Activated T-helper 2 cell treated with anti-CD3 and anti-CD28 coated beads, Interferon-gamma antibody, Interleukin-2, Interleukin-4, amounts not matched to agents 10 μg/mL and 5 μg/mL and 100 μg/mL, durations not matched to agents 14 hours and 24 hours and 36 hours (primary cell): ENCODE measurements around the gene FAM83C. TPM values are rescaled to one million over a fixed set of nuclear protein-coding genes. Genes with fewer than 3 reads are reported as not detected.
"Not testable (repeated sequence)": the region's sequence is repeated elsewhere in the genome, so short reads cannot be mapped to it uniquely, and the experiment has no call there.

Experiments used
- DNase-seq: peaks from one replicate; pipeline ENCODE4 v3.0.0; 2021; ENCODE audit warnings: low spot score
- H3K27ac Mint-ChIP-seq: one replicate; pipeline ENCODE4 v1.8.0; 2021; ENCODE audit warnings: mixed read lengths
- H3K27me3 Mint-ChIP-seq: one replicate; pipeline ENCODE4 v1.8.0; 2021; ENCODE audit warnings: low read depth, mixed read lengths
- H3K36me3 Mint-ChIP-seq: one replicate; pipeline ENCODE4 v1.8.0; 2021; ENCODE audit warnings: low read depth, mixed read lengths
- H3K4me1 Mint-ChIP-seq: one replicate; pipeline ENCODE4 v1.8.0; 2021; ENCODE audit warnings: low read depth, mixed read lengths
- H3K4me3 Mint-ChIP-seq: one replicate; pipeline ENCODE4 v1.8.0; 2021; ENCODE audit warnings: low read depth, mild to moderate bottlenecking, moderate library complexity, mixed read lengths
- H3K9me3 Mint-ChIP-seq: one replicate; pipeline ENCODE4 v1.8.0; 2021; ENCODE audit warnings: mixed read lengths
- intact Hi-C: fragments of 100-400 bp; cut with micrococcal nuclease; formaldehyde crosslinking; loops from one replicate; pipeline ENCODE4 v1.15.1; 2023
- total RNA-seq: library from RNA; stranded (reverse); gene quantifications from 2 replicates; pipeline ENCODE4 v1.2.3, GENCODE V29; 2022

Gene FAM83C
- total RNA-seq, 1 donor from 2014 or later = not detected

DNA sequence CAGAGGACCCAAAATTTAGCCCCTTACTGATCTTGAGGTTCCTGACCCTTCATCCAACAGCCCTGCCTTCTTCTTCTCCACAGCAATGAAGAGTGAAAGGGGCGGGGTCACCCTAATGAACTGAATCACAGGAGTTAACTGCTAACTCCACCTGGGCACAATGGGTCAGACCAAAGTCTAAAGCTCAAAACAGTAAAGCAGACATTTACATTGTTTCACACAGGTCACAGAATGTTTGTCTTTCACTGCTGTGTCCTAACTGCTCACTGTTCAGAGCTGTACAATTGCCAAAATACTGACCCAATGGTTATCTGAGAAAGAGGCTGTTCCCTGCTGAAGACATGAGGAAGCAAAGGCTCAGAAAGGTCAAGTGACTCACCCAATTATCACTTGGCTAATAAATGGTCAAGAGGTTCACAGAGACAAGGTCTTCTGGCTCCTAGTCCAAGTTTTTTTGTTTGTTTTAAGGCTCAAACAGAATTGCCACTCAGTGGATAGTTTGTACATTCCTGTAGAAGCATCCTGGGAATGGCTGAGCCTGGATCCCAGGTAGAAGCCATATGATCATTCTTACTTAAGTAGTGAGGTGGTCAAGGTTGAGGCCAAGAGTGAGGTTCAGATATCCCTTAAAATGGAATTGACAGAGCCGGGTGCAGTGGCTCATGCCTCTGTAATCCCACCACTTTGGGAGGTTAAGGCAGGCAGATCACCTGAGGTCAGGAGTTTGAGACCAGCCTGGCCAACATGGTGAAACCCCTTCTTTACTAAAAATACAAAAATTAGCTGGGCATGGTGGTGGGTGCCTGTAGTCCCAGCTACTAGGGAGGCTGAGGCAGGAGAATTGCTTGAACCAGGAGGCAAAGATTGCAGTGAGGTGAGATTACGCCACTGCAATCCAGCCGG lies 35.1 kb upstream of the FAM83C start:
- Mint-ChIP-seq H3K27ac (no peak overlapping the region), H3K27me3 (no peaks in the 10 kb centered on the region), H3K36me3 (peaks cover 12% of the 10 kb centered on the region), H3K9me3 (no peaks in the 10 kb centered on the region), H3K4me1 (peaks cover 36% of the 10 kb centered on the region), H3K4me3 (no peak overlapping the region)
- no peak for DNase-seq
- intact Hi-C loops = no loop called here

DNA sequence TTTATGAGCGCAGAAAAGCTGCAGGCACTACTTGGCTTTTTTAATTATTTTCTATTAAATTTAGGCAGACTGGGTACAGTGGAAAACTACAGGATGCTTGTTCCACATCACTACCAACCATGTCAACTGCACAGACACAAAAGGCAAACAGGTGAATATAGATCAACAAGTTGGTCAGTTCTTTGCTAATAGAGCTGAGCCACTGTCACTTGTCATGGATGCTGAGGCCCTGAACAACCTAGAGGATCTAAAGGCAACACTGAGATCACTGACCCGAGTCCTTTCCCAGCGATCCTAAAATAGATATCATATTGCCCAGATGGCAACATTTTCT lies 34.5 kb upstream of the FAM83C start:
- intact Hi-C loops = no loop called here
- Mint-ChIP-seq H3K27ac (no peak overlapping the region), H3K4me1 (peaks cover 36% of the 10 kb centered on the region), H3K27me3 (no peaks in the 10 kb centered on the region), H3K4me3 (no peak overlapping the region), H3K9me3 (no peaks in the 10 kb centered on the region), H3K36me3 (peaks cover 12% of the 10 kb centered on the region)
- DNase-seq = no peak

DNA sequence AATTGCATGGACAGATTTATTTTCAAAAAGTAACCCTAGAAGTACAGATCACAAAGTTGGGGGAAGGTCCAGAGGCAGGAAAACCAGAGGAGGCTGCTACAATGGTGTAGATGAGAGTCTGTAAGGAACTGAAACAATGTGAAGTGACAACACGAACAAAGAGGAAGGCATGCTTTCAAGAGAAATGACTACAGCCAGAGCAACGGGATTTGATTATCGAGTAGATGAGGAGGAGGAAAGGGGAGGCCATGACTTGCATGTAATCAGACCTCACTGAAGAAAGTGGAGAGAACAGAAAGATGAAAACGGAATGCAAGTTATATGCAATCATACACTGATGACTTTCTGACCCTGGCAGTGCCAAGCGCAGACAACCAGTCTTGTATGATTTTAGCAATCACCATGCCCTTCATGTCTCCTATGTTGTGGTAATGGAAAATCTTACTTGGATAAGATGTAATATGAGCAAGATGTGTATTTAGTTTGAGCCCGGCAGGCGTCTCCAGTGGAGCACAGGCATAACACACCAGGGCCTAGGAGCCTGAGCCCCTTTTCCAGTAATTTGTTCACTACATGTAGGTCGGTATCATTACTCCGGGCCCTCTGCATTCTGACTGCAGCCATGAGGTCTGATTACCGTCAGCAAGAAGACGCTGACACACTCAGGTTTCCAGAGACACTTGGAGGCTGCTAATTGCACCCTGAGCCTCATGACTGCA lies 34.0 kb upstream of the FAM83C start:
- Mint-ChIP-seq H3K36me3 (peaks cover 12% of the 10 kb centered on the region), H3K27ac (peak overlapping the region; percentile 8), H3K4me1 (peaks cover 33% of the 10 kb centered on the region), H3K27me3 (no peaks in the 10 kb centered on the region), H3K9me3 (no peaks in the 10 kb centered on the region), H3K4me3 (no peak overlapping the region)
- no peak for DNase-seq
- intact Hi-C loops = no loop called here

DNA sequence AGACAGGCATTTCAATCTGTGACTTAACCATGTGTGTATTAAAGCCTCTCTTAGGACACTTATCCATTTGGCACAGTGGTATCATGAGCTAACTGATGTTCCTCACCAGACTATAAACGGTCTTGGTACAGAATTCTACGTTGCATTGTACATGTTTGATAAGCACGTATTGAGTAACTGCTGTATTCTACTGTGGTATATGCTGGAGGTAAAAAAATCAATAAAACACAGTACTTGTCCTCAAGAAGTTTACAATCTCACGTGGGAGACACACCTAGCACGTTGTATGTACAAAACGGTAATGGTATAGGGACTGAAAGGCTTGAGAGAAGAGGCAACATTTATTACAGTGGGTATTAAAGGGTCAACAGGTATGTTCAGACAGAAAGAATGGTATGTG lies 33.2 kb upstream of the FAM83C start:
- peaks cover 33% of the 10 kb centered on the region for H3K4me1 Mint-ChIP-seq
- H3K36me3 Mint-ChIP-seq = peaks cover 12% of the 10 kb centered on the region
- no peak for DNase-seq
- H3K27ac Mint-ChIP-seq = no peak overlapping the region
- no peak overlapping the region for H3K4me3 Mint-ChIP-seq
- intact Hi-C loops = no loop called here
- no peaks in the 10 kb centered on the region for H3K27me3 Mint-ChIP-seq
- H3K9me3 Mint-ChIP-seq = no peaks in the 10 kb centered on the region

DNA sequence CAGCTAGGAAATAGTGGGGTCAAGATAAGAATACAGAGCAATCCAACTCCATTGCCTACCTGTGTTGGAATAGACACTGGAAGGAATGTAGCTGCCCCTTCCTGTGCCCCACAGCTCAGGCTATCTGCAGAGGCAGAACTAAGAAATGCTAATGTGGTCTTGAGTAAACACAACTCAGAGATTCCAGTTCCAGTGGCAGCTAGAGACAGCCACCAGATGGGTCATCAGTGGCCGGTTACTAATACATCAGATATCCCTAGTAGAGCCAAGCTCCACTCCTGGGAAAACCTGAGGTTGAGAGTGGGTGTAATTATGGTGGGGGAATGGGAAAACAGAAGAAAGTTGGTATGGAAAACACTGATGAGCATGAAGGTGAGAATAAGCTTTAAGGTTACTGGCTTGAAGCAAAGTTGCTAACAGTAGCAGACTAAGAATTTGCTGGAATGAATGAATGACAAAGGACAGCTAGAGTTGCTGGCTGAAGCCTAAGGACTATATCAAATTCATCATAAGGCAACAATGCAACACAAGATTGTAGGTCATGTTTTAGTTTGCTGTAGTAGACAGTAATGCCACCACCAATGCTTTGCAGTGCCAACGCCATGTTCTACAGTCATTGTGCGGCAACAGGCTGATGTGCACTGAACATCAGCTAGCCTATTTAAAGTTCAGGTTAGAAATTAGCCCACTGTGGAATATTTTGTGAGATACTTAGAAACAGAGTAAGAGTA lies 28.3 kb upstream of the FAM83C start:
- H3K27me3 Mint-ChIP-seq = no peaks in the 10 kb centered on the region
- H3K4me3 Mint-ChIP-seq = no peak overlapping the region
- intact Hi-C loops = no loop called here
- no peaks in the 10 kb centered on the region for H3K9me3 Mint-ChIP-seq
- DNase-seq = no peak
- H3K4me1 Mint-ChIP-seq = peaks cover 23% of the 10 kb centered on the region
- H3K27ac Mint-ChIP-seq = no peak overlapping the region
- H3K36me3 Mint-ChIP-seq = peaks cover 10% of the 10 kb centered on the region

DNA sequence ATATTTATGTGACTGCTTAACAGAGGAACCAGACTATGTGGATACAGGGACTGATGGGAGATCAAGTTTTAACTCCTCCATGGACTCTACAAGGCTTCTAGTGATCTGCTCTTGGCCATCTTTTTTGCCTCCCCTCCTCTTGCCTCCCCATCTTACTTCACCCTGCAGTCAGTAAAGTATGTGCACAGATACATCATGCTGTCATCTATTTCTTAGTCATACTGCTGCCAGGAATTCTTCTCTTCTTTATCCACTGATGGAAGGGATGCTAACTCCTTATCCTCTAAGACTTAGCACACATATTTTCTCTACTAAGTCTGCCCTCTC lies 27.6 kb upstream of the FAM83C start:
- peaks cover 4% of the 10 kb centered on the region for H3K36me3 Mint-ChIP-seq
- DNase-seq = no peak
- H3K4me3 Mint-ChIP-seq = no peak overlapping the region
- intact Hi-C loops = no loop called here
- H3K27ac Mint-ChIP-seq = peak overlapping the region; percentile 5
- H3K9me3 Mint-ChIP-seq = no peaks in the 10 kb centered on the region
- H3K27me3 Mint-ChIP-seq = no peaks in the 10 kb centered on the region
- peaks cover 26% of the 10 kb centered on the region for H3K4me1 Mint-ChIP-seq

DNA sequence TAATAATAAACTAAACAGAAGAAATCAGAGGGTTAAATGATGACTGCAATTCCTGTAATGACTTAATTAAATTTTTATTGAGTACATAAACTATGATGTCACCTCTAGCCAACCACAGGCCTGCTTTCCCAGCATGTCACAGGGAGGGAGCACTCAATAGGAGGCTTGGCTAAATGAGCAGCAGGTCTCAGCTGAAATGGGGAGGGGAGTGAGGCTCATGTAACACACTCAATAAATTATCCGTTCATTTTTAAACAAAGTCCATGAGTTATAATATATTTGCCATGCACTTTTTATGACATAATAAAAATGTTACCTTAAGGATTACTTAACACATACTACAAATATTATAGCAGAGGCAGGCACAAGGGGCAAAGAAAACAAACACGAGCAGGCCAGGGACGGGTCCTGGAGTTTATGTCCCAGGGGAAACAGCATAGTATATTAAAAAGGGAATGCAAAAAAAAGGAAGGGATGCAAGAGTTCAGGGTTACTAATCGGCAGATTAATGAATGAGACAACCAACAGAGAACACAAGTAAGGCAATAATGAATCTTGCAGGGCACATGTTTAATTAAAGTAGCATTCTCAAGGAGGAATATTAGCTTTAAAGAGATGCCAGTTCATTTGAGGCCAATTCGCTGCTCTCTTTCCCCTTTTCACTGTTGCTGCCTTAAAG lies 27.1 kb upstream of the FAM83C start:
- Mint-ChIP-seq H3K9me3 (no peaks in the 10 kb centered on the region), H3K4me3 (no peak overlapping the region), H3K27me3 (no peaks in the 10 kb centered on the region), H3K27ac (no peak overlapping the region), H3K36me3 (peaks cover 5% of the 10 kb centered on the region), H3K4me1 (peaks cover 31% of the 10 kb centered on the region)
- intact Hi-C loops = no loop called here
- no peak for DNase-seq

DNA sequence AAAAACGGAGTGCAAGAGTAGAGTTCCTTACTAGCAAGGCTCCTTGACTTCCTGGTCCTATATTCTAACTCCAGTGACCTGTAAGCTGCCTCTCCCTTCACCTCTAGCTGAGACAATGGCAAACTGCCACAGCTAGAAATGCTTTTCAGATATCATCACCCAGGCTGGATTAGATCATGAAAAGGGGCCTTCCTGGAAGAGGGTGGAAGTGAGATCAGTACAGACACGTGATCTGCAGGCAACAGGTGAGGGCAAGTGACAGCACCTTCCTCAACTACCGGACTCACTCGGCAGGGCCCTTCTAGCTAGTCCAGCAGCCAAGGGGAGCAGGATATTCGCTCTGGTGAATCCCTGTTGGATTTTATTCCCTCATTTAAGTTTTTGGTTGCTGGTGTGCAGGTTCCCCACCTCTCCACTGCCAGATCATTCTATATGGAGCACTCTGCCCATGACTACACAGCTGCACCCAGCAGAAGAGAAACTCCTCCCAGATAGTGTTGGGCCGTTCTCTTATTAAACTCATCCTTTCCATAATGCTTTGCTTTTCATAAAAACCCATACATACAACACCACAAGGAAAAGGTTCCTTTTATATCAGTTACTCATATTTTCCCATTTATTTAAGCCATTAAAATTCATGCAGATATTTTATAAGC lies 26.4 kb upstream of the FAM83C start:
- H3K4me3 Mint-ChIP-seq = no peak overlapping the region
- H3K27me3 Mint-ChIP-seq = no peaks in the 10 kb centered on the region
- peaks cover 34% of the 10 kb centered on the region for H3K4me1 Mint-ChIP-seq
- peaks cover 7% of the 10 kb centered on the region for H3K36me3 Mint-ChIP-seq
- H3K27ac Mint-ChIP-seq = no peak overlapping the region
- intact Hi-C loops = no loop called here
- H3K9me3 Mint-ChIP-seq = no peaks in the 10 kb centered on the region
- DNase-seq = no peak

DNA sequence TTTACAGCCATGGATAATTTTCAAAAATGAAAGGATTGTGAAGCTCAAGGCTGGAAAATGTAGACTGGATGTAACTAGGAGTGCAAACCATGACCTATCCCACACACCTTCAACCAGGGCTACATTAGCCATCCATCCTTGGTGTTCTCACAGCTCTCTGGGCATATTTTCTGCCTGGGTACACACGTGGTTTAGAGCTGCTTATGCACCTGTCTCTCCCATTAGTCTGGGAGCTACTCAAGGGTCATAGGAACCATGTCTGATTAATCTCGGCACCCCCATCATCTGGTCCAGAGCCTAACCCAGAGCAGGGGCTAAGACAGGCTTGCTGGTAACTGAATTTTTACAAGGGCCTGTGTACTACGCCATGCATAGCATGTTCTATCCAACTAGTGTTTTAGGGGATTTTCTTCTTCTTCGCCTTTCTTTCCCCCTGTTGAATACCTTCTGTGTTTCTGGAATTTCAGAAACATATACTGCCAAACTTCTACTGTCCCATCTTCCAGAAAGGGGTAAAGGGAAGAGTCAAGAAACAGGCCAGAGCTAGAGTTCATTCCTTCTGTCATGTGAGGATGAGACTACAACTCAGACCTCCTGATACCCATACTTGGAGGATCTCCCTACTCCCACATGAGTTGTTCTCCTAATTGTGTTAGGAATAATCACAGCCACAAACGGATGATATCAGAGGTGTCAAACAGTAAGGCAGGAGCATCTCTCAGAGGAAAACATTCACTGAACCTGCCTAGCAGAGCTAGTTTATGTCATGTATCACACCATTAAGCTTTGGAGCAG lies 25.4 kb upstream of the FAM83C start:
- Mint-ChIP-seq H3K4me3 (no peak overlapping the region), H3K27ac (no peak overlapping the region), H3K27me3 (no peaks in the 10 kb centered on the region), H3K4me1 (peaks cover 31% of the 10 kb centered on the region), H3K9me3 (no peaks in the 10 kb centered on the region), H3K36me3 (peaks cover 7% of the 10 kb centered on the region)
- no peak for DNase-seq
- intact Hi-C loops = no loop called here

DNA sequence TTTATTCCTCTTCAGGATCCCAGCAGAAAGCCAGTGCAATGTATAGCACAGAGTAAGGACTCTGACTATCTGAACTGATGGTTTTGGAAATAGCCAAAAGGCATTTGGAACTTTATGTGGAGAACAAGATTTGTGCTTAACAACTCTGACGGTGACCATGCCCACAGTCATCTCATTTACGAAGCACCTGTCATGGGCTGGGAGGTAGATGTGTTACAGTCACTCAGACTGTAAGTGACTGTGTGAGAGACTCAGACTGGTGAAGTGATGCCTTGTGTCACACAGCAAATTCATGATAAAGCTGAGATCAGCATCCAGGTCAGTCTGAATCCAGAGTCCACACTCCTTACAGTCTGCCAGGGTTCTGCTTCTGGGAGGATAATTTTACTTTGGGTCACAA lies 23.9 kb upstream of the FAM83C start:
- Mint-ChIP-seq H3K9me3 (no peaks in the 10 kb centered on the region), H3K4me1 (peaks cover 44% of the 10 kb centered on the region), H3K4me3 (no peak overlapping the region), H3K27ac (peak overlapping the region; percentile 5), H3K36me3 (peaks cover 14% of the 10 kb centered on the region), H3K27me3 (no peaks in the 10 kb centered on the region)
- DNase-seq = no peak
- intact Hi-C loops = no loop called here

DNA sequence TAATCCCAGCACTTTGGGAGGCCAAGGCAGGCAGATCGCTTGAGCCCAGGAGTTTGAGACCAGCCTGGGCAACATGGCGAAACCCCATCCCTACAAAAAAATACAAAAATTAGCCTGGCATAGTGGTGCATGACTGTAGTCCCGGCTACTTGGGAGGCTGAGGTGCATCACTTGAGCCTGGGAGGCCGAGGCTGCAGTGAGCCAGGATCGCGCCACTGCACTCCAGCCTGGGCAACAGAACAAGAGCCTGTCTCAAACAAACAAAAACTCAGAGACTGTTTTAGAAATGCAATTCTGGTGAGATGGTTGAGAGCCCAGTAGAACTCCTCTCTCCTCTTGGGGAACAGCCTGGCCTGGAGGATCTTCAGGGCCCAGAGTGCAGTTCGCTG lies 23.4 kb upstream of the FAM83C start:
- H3K27me3 Mint-ChIP-seq, H3K27ac Mint-ChIP-seq, intact Hi-C loops, DNase-seq, H3K4me3 Mint-ChIP-seq, H3K9me3 Mint-ChIP-seq: not testable (repeated sequence)
- Mint-ChIP-seq H3K4me1 (peaks cover 46% of the 10 kb centered on the region), H3K36me3 (peaks cover 14% of the 10 kb centered on the region)
